G401.6 (cell line): Measurements from ENCODE around the gene KIF6.

Experiments used
- FAIRE-seq: peaks from 2 replicates; lab custom pipeline; 2012; peaks lifted over from hg19 to GRCh38; lab: Jason Lieb, UNC

KIF6 gene

DNA sequence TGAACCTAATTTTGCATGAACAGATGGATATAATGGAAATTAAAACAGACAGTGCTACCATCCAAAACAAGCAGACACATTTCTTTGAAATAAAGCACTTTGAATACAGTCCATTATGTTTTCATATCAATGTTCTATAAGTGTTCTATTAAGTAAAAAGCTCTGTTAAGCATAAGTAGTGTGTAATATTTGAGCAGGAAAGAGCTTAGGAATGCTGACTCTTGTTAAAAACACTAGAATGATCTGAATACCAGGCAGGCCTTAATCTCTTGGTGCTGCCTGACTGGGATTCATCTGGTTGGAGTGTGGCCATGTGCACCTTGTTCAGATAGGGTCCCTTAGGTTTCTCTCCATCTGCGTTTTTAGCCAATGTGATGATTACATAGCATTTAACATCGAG lies 130.9 kb downstream of the KIF6 start:
- no peak for FAIRE-seq

DNA sequence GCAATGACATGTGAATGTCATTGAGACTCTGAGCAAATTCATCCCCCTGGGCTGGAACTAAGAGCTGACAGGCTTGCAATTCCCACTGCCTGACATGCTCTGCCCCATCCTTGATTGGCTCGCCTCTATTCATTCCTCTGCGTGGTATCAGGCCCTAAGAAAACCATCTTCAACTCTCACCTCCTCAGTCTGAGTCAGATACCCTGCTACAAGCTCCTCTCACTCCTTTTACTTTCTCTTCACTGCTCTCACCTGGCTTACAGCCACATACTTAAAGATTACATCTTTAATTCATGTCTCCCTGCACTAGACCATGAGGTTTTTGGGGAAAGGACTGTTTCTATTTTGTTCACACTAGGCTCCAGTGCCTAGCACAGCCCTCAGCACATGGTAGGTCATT lies 131.6 kb downstream of the KIF6 start:
- FAIRE-seq, result no peak

DNA sequence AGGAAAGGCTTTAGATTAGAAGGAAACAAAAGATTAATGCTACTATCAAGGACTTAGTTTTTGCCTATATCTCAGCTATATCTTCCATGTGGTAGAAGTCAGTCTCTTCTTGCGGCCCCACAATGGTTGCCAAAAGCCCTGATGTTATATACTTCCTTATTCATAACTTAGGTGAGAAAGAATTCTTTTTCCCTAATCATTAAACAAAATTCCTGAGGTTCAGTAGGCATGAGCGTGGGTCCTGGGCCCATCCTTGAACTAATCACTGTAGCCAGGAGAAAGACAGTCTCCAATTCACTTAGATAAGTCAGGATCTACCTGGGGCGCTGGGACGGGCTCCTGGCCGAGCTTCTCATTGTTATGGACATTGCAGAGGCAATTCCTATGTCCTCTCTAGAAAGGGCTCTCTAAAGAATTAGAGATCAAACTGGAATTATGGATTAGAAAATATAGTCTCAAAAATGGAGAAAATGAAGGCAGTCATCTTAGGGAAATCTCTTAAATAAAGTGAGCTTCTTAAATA lies 134.3 kb downstream of the KIF6 start:
- FAIRE-seq, result no peak

DNA sequence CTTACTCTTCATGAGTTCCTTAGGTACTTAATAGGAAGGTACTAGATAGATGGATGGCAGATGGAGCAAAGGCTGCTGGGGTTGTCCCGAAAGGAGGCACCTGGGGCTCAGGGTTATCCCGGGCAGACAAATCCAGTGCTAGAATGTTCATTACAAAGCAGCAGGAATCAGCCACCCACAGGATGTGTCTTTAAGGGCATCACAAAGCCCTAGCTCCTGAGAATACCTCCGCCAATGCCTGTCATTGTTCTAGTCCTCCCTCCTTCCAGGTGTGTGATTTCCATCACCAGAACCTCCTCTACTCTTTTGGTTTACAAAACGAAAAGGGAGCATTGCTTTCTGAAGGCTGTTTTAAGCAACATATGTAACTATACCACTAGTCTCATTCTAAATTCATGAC lies 138.1 kb downstream of the KIF6 start:
- no peak for FAIRE-seq

DNA sequence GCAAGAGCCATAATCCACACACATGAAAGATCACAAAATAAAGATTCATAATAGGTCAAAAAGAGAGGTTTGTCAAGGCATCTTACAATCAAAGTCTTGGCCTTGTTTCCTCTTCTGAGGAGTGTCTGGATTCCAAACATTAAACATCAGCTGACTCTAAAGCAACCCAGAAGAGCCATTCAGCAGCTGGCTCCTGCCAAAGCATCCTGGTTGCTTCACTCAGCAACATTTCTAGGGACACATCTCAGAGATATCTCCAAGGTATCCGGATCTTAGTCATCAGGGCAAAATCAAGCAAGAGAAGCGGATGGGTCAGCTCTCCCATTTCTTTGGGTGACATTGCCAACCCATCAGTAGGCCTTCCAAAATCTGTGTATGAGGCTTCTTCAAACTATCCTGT lies 139.6 kb downstream of the KIF6 start:
- no peak for FAIRE-seq

DNA sequence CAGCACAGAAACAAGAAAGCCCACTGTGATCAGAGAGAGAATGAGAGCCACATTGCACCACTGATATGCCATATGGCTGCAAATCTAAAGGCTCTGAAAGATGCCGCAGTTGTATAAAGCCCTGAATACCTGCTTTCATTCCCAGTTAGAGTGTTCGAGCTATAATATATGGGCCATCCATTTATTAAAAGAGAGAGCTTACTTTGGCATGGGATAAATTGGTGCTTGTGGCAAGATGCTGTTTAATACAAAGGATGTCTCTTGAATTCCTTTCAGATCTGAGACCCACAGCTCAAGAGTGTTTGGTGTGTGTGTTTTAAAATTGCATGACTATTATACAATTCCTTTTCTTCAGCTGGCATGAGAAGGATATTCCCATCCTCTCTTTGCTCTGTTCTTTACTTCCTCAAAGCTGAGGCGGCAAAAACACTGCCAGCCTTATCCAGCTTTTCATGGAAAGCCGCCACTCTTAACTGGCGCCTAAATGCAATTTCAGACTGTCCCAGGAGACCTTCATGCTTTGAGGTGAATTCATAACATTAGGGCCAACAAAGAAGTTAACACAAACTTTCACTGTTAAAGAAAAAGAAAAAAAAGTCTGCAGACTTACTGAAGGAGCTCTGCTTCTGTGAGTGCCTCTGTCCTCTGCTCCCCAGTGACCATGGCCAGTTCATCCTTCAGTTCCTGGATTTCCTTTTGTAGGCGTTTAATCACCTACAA lies 147.6 kb downstream of the KIF6 start:
- no peak for FAIRE-seq

DNA sequence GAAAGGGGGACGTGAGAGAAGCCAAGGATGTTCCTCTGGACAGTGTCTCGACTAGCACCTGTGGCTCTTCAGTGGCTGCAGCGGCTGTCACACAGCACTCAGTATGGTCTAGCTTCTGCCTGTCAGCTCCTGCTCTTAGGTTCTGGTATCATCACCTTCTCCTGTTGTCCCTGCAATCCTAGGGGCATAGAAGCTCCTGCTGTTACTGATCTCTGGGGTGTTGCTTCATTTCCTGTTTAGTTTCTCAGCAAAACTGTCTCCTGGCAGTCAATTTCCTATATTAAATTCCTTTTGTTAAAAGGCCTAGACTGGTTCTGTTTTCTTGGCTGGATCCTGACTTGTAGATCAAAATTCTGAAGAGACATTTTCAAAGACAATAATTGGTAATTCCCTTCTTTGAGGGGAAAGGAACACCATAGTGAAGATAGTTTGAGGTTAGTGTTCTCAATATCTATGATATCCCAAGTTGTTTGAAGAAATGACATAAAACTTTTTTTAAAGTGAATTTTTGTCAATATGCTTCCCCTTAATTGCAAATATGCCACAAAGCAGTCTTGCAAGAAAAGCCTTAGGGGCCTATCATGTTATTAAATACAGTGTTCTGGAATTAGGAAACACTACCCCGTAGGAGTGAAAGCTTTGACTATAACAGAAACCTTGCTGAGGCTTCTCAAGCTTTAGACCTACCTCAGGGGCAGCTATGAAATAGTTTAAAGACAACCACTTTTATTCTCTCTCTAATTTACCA lies 148.5 kb downstream of the KIF6 start:
- FAIRE-seq, result no peak

DNA sequence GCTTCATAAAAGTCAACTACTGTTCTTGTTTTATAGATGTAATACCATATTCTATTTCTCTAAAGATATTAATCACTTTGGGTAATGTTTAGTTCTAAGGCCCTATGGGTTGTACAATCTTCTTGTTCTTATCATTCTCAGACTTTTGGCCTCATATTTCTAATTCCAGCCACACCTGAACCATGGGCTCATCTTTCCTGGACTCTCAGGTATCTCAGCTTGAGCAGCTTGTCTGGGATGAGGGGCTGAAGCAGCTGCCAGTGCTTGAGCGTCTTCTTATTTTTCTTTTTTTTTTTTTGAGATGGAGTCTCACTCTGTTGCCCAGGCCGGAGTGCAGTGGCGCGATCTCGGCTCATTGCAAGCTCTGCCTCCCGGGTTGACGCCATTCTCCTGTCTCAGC lies 150.2 kb downstream of the KIF6 start:
- FAIRE-seq, result no peak

DNA sequence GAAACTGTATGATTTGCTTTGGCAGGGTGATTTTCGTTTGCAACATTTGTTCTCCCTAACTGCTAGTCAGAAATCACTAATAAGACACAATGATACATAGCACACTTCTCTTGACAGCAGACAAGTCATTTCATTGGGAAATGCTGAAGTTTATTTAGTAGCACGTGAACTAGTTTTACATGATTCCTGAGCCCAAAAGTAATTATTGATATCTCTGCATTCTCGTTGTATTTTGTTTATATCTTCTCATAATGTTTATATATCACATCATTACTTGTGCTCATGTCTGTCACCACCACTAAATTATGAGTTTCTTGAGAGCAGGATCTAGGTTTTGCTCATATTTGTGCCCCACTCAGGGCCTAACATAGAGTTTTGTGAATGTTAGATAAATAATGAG lies 151.7 kb downstream of the KIF6 start:
- FAIRE-seq, result no peak

DNA sequence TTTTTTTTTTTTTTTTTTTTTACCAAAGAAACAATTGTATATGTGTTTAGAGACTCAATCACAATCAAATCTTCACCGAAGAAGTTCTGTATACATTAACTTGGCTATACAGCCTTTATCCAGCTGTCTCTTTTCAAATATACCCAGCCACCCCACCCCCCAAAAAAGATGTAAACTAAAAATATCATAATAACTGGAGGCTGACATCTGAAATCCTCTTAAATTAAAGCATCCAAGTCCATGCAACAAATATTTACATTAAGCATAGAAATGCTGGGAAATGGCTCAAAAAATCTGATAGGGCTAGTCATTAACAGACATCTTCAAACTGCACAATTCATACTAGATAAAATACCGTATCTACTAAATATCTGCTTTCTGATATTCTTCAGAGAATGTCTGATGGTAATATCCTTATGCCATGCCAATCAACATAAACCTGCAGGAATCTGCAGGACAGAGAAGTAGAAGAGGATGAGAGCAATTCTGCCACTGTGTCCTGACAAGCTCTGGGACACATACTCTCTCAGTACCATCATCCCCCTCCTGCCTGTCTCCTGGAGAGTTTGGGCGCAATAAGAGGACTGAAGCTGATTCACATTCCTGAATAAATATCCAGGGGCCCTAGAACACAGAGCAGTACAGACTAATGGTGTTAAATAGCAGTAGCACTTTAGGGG lies 152.4 kb downstream of the KIF6 start:
- no peak for FAIRE-seq

DNA sequence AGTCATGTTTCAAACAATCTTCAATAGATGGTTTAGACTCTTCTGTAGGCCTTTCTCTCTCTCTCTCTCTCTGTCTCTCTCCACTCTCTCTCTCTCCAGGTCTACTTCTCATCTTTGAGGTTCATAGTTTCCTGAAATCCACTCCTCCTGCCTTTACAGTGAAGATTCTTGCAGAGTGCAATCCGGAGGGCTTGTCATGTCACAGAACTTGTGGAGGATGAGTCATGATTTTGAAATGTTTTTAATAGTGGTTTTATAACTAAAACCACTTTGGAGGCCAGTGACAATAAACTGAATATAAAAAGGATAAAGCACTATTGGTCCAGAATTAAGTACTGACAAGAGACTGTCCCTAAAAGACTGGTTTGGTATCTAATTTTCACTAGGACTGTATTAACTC lies 156.3 kb downstream of the KIF6 start:
- FAIRE-seq, result no peak

DNA sequence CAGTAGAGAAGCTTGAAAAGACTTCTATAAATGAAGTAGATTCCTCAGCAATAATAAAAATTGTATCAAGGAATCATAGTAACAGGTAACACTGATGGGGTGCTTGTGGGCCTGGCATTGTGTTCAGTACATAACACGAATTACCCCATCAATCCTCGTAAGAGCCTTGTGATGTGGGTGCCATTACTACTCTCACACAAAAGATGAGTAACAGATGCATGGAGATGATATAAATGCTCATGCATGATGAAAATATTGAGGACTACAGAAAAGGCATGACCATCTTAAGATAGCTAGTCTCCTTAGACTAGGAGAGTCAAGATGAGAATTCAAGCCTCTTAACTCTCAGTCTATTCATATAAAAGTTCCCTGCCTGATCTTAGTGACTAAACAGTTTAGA lies 158.1 kb downstream of the KIF6 start:
- FAIRE-seq, result no peak

DNA sequence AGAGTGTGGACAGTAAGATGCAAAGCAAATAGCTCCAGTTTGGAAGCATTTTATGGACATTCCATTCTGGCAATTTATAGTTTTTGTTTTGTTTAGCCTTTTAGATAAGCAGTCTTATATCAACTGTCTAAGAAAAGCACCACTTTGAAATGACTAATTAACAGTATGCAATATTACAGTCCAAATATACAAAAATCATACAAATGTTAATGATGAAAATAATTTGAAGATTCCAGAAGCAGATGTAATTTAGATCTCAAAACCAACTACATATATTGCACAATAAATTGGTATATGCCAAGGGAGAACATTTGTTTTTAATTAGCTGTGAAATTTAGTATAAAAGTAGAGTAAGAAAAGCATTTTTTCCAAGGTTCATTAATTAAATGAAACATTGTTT lies 158.8 kb downstream of the KIF6 start:
- FAIRE-seq, result no peak

DNA sequence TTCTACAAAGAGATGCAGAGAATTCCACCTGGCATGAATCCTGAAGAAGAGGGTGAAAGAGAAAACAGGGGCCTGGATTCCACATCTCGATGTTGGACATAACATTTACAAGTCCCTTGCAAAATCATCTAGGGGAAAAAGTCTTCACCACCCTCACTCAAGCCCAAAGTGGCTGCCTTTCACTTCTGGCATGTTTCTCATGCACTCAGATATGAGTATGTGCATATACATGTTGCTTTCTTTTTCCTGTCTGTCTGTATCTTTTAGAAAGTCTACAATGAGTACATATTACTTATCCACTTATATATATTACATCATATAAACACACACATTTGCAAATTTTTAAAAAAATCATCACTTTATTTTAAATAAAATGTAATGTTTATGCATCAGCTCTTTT lies 159.3 kb downstream of the KIF6 start:
- FAIRE-seq, result no peak

DNA sequence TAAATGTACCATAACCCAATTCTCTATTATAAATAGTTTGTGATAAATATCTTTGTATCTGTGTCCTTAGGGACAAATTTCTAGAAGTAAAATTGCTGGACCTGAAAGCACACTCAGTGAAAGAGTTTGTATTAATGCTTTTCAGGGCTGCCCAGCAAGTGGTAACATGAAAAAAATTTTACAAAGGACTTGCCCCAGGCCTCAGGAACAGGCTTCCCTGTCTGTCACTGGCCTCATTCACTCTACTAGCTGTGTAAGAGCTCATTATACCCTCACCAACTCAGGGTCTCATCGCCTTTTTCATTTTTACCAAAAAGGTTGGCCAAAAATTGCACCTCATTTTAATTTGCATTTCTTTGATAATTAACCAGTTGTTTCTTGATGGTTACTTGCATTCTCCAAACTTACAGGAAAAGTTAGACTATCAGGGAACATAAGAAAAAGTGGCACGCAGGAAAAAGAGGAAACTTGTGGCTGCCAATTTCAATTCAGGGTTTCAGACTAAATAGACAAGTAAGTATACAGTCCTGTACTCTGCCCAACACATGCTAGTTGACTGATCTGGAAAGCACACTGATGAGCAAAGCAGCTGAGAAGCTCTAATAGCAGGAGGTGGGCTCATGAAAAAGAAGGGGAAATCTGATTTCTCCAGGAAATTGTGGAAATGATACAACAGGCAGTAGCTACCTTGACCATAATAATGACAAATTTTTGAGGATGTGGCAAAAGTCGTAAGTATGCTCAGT lies 161.5 kb downstream of the KIF6 start:
- no peak for FAIRE-seq

DNA sequence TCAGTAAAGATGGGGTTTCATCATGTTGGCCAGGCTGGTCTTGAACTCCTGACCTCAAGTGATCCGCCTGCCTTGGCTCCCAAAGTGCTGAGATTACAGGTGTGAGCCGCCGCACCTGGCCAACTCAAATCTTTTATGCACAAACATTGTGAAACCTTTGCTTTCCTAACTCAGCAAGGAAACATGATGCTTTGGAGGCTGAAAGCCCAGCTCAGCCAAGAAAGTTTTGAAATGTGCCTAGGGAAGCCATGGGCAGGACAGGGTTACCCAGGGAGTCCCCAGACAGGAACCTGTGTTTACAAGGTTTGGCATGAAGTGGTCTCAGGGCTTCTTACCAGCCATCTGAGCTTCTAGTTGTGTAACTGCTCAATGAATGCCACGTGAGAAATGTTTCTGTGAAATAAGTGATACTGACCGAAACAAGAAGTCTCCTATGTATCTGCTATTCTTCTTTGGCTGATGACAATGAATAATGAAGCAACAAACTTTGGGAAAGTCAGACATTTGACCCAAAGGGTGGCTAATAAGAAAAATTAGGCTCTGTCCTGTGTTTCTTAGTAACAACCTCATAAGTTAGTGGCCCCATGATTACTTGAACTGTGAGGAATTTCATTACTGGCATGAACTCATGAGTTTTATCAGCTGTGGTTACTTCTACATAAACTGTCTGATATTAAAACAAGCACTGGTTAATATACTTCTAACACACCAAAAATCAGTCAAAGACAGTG lies 163.5 kb downstream of the KIF6 start:
- no peak for FAIRE-seq

DNA sequence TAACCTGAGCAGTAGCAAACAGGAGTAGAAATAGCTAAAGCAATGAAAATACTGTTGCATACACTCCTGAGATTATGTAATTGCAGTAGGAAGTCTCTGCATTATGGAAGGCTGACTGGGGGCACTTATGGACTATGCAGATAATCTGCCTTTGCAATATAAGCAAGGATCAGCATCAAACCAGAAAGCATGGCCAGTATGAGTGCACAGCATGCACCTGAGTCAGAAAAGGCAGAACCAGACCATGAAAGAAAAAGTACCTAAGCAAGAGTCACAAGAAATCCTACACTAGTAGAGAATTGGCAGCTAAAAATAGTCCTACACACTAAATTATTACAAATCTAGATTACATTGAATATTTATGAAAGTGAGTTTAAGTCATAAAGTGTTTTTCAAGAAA lies 164.3 kb downstream of the KIF6 start:
- FAIRE-seq, result no peak

DNA sequence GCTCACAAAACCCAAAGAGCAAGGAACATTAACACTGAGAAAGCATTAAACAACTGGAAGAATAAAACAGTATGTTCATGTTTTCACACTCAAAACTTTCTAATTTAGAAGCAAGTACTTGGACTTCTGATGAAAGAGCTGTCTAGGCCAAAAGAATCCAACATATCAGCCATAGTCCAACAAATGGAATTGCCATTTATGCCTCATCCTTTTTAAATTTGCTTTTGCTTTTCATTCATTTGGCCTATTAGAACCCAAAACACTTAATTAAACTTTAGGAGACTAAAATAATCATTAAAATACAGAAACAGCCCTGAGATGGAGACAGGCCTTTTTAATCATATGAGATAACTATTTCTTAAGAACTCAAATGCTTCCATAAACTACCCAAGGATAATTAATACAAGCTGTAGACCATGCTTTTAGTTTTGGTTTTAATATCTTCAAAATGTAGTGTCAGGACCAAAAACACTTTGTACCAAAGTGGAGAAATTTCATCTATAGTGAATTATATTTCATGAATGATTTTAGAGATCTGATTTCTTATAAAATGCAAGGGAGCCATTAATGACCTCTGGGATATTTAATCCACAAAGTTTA lies 166.5 kb downstream of the KIF6 start:
- no peak for FAIRE-seq

DNA sequence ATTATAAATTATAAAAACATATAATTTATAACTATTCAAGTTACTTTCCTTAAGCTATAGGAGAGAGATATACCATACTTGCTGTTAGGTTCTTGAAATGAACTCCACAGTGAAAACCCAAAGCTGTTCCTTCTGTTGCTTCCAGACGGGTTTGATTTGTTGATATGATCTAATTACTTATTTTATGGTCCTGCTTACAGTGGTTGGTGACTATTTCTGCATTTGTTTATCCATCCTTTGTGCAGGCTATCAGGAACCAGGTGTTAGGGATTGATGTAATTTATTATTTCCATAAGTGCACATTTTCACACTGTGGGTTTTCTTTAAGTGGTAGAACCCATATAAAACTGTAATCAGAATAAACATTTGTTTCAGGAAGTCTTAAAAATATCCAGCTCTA lies 167.1 kb downstream of the KIF6 start:
- FAIRE-seq, result no peak

DNA sequence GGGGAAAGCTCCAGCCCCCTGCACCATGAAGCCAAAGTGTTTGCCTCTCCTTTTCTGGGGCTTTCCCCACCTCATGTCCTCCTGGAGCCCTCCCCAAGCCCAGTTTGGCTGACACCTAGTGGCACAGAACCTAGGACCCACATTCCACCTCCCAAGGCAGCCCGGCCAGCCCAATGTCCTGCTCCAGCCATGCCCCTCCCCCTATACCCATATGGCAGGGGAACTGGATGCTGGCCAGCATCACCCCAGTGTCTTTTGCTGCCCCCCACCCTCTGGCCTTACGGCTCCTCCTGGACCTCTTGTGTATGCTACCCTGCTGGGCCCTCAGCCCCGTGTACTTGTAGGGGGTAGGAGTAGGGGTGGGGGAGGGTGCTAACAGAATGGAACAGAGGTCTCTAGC lies 170.1 kb downstream of the KIF6 start:
- no peak for FAIRE-seq
